Measurements from ENCODE around the gene GFRA4.

- TF ChIP-seq CTCF (IDR thresholded peaks at IDR 0.05; ENCODE audit: borderline replicate concordance, extremely low read depth, low read length, poor library complexity, severe bottlenecking) (no peak), EZH2 (IDR thresholded peaks at IDR 0.05; ENCODE audit: borderline replicate concordance, low read depth, low read length, severe bottlenecking) (no peak)
Observed at GRCh38 chr20:3689978-3690377, 26.8 kb upstream of the GFRA4 start.

Measured in DND-41 (cell line).